Activated naive CD4-positive, alpha-beta T cell treated with anti-CD3 and anti-CD28 coated beads for 36 hours (primary cell): Measurements from ENCODE around the gene OR10V1. TPM values are rescaled to one million over a fixed set of nuclear protein-coding genes. Genes with fewer than 3 reads are reported as not detected.

Experiments used
- CTCF ChIA-PET: fragments of 350-600 bp; sonication (Branson Sonifier 250); formaldehyde crosslinking; loops from one replicate; lab custom pipeline; 2021; ENCODE audit warnings: antibody characterized with exemption; lab: Charles Lee
- DNase-seq: peaks from one replicate; pipeline ENCODE4 v3.0.0-alpha.2; 2020
- H3K27ac Mint-ChIP-seq: one replicate; pipeline ENCODE4 v1.8.0; 2021; ENCODE audit warnings: mild to moderate bottlenecking, mixed read lengths
- H3K27me3 Mint-ChIP-seq: one replicate; pipeline ENCODE4 v1.8.0; 2021; ENCODE audit warnings: low read depth, mixed read lengths
- H3K36me3 Mint-ChIP-seq: one replicate; pipeline ENCODE4 v1.8.0; 2021; ENCODE audit warnings: low read depth, mixed read lengths
- H3K4me1 Mint-ChIP-seq: one replicate; pipeline ENCODE4 v1.8.0; 2021; ENCODE audit warnings: low read depth, mixed read lengths
- H3K4me3 Mint-ChIP-seq: one replicate; pipeline ENCODE4 v1.8.0; 2021; ENCODE audit warnings: mild to moderate bottlenecking, moderate library complexity, mixed read lengths
- H3K9me3 Mint-ChIP-seq: one replicate; pipeline ENCODE4 v1.8.0; 2021; ENCODE audit warnings: mixed read lengths
- intact Hi-C: fragments of 100-400 bp; cut with micrococcal nuclease; formaldehyde crosslinking; loops from one replicate; pipeline ENCODE4 v1.15.1; 2023
- total RNA-seq, 2 experiments: library from RNA; stranded (reverse); gene quantifications; one replicate each; pipeline ENCODE4 v1.2.3, GENCODE V29; 2021

OR10V1 gene
- not detected for total RNA-seq

DNA sequence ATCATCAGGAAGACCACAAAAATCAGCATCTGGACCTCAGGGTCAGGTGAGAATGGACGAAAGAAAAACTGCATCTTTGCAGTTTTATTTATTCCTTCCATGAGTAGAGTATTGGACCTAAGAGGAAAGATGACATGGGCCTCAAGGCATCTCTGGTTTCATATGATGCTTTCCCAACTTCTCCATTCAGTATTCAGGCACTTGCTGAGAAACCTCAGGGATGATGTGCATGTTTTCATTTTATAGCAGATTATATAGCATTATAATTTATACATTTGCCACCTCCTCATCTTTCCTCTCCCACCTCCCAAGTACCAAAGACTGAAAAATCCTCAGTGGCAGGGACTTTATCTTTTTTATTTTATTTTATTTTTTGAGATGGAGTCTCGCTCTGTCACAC, at the start of gene OR10V1:
Gene OR10V1 (minus strand): TSS at position 101 of the 400 bp plus-strand sequence. CDS start 0 bp downstream, at position 101.
- H3K27me3 Mint-ChIP-seq = peaks cover 8% of the 10 kb centered on the region
- H3K27ac Mint-ChIP-seq = no peak within 1 kb of the TSS
- no peak for DNase-seq
- intact Hi-C loops = no loop called here
- H3K36me3 Mint-ChIP-seq = no peaks in the 10 kb centered on the region
- CTCF ChIA-PET = no interaction called here
- H3K9me3 Mint-ChIP-seq = no peaks in the 10 kb centered on the region
- H3K4me3 Mint-ChIP-seq = no peak within 1 kb of the TSS
- no peaks in the 10 kb centered on the region for H3K4me1 Mint-ChIP-seq

DNA sequence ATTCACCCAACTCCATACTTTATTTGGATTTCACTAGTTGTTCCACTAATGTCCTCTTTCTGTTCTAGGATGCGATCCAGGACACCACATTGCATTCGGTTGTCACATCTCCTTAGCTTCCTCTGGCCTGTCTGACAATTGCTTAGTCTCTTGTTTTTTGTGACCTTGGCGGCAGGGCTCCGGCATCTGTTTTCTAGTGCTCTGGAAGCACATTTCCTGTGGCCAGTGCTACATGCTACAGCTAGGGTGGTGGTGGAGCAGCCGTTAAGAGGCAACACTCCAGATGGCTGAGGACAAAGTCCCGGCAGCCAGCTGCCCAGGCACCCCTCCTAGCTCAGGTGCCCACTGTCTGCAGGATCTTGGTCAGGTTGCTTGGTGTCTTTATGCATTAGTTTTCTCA, 48.3 kb upstream of the OR10V1 start:
- Mint-ChIP-seq H3K4me3 (no peak overlapping the region), H3K27me3 (no peaks in the 10 kb centered on the region), H3K27ac (no peak overlapping the region), H3K36me3 (no peaks in the 10 kb centered on the region), H3K9me3 (no peaks in the 10 kb centered on the region), H3K4me1 (peaks cover 9% of the 10 kb centered on the region)
- CTCF ChIA-PET = no interaction called here
- intact Hi-C loops = no loop called here
- DNase-seq = no peak

GRCh38 chr11:59760771-59761170, 47.1 kb upstream of the OR10V1 start:
- Mint-ChIP-seq H3K9me3 (no peaks in the 10 kb centered on the region), H3K27me3 (no peaks in the 10 kb centered on the region)
- CTCF ChIA-PET = interaction anchor here (1.6 kb wide), 1 partner anchor 49 kb away, joined by 4 read pairs; no protein-coding TSS in a partner anchor

GRCh38 chr11:59759900-59760299, 46.3 kb upstream of the OR10V1 start:
- CTCF ChIA-PET = interaction anchor here (0.6 to 1.6 kb wide), 3 partner anchors 26 to 399 kb away, joined by 3 to 4 read pairs (median 3); no protein-coding TSS in a partner anchor
- no peak for DNase-seq
- H3K9me3 Mint-ChIP-seq = no peaks in the 10 kb centered on the region
- no peak overlapping the region for H3K4me3 Mint-ChIP-seq
- no peak overlapping the region for H3K27ac Mint-ChIP-seq
- H3K36me3 Mint-ChIP-seq = no peaks in the 10 kb centered on the region
- H3K27me3 Mint-ChIP-seq = no peaks in the 10 kb centered on the region
- peaks cover 10% of the 10 kb centered on the region for H3K4me1 Mint-ChIP-seq
- intact Hi-C loops = loop anchor here (10.0 kb wide), 1 partner anchor 1605 kb away; the partner anchor contains the start of genes CYB561A3 and TMEM138

More at GRCh38 chr11:59760771-59761170, 47.1 kb upstream of the OR10V1 start:
- Mint-ChIP-seq H3K27ac (no peak overlapping the region), H3K4me3 (no peak overlapping the region), H3K4me1 (peaks cover 13% of the 10 kb centered on the region), H3K36me3 (no peaks in the 10 kb centered on the region)
- intact Hi-C loops = no loop called here
- DNase-seq = no peak

DNA sequence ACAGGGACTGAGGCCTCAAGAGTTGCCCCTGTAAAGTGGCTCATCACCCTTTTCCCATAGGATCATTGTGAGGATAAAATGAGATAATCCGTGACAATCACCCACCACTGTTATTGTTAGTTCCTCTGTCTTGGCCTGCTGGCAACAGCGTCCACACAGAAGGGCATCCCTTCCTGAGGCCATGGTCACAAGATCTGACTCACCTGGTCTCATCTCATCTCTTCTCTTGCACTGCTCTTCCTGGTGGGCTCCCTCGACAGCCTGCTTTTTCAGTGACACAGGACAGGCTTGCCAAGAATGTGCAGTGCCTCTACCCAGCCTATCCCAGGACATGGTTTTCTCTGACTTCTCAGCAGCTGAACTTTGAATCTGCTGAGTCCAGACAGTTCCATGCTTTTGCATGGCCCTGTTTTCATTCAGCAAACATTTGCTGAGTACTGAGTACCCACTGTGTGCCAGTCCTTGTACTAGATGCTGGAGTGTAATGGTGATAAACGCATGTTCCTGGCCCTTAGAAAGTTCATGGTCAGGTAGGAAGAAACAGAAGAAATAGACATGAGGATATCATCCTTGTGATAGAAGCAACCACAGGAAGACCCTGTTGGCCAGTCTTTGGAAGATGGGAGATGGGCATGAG, 44.9 kb upstream of the OR10V1 start:
- Mint-ChIP-seq H3K4me3 (no peak overlapping the region), H3K9me3 (no peaks in the 10 kb centered on the region), H3K36me3 (no peaks in the 10 kb centered on the region), H3K27me3 (no peaks in the 10 kb centered on the region), H3K4me1 (peaks cover 9% of the 10 kb centered on the region), H3K27ac (no peak overlapping the region)
- CTCF ChIA-PET = no interaction called here
- intact Hi-C loops = loop anchor here (10.0 kb wide), 1 partner anchor 1606 kb away; the partner anchor contains the start of genes CYB561A3 and TMEM138
- no peak for DNase-seq

GRCh38 chr11:59756845-59757244, 43.2 kb upstream of the OR10V1 start:
- H3K9me3 Mint-ChIP-seq = no peaks in the 10 kb centered on the region
- intact Hi-C loops = loop anchor here (10.0 kb wide), 1 partner anchor 1608 kb away; the partner anchor contains the start of genes CYB561A3 and TMEM138
- H3K27me3 Mint-ChIP-seq = no peaks in the 10 kb centered on the region
- no peak for DNase-seq
- H3K36me3 Mint-ChIP-seq = no peaks in the 10 kb centered on the region
- H3K4me1 Mint-ChIP-seq = peaks cover 9% of the 10 kb centered on the region
- CTCF ChIA-PET = interaction anchor here (4.1 to 5.7 kb wide), 2 partner anchors 15 to 43 kb away, joined by 25 to 66 read pairs; no protein-coding TSS in a partner anchor
- no peak overlapping the region for H3K27ac Mint-ChIP-seq
- no peak overlapping the region for H3K4me3 Mint-ChIP-seq

DNA sequence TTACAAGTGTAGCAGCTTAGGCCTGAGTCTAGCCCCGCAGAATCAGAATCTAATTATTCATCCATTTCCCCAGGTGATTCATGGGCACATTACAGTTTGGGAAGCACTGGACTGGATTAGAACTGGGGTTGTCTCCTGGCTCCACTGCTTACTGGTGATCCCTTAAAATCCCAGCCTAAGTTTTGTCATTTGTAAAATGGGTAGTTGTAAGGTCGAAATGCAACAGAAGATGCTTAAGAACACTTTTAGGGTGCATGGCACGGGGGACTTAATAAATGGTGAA, 42.9 kb upstream of the OR10V1 start:
- no peak for DNase-seq
- intact Hi-C loops = loop anchor here (10.0 kb wide), 1 partner anchor 1608 kb away; the partner anchor contains the start of genes CYB561A3 and TMEM138
- H3K4me1 Mint-ChIP-seq = peaks cover 9% of the 10 kb centered on the region
- CTCF ChIA-PET = interaction anchor here (0.9 to 5.7 kb wide), 7 partner anchors 9 to 51 kb away, joined by 3 to 66 read pairs (median 7); no protein-coding TSS in a partner anchor
- no peaks in the 10 kb centered on the region for H3K27me3 Mint-ChIP-seq
- no peaks in the 10 kb centered on the region for H3K36me3 Mint-ChIP-seq
- H3K9me3 Mint-ChIP-seq = no peaks in the 10 kb centered on the region
- H3K4me3 Mint-ChIP-seq = no peak overlapping the region
- no peak overlapping the region for H3K27ac Mint-ChIP-seq

DNA sequence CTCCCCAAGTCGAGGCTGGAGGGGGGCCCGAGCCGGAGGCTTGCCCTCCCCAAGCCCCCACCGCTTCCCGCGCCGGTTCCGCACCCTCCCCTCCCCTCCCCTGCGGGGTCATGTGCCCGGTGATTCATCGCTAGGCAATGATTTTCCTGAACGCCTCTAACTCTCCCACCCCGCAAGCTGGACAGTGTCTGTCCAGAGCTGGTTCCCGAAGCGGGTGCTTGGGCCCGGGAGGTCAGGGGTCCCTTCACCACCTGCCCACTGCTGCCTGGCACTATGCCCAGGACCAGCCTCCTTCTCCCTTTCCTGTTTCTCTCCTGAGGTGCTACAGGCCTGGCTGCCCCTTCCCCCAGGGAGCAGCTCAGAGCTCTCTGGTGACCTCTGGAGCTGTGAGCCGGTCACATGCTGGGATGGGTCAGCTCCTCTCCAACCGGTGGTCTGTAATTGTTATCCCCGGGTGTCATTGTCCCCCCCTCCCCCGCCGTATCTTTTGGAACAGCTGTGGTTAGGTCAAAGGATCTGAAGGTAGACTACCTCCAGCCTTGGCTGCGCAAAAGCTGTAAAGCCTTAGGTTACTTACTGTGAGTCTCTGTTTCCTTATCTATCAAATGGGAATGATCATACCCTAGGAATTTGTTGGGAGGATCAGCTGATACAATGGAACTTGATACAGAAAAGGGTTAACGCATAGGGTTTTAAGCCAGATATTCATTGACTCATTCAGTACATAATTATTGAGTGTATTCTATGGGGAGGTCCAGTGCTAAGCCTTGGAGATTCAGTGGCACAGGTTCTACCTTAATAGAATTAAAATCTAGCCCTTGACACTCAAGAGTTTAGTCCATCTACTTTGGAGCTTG, 42.3 kb upstream of the OR10V1 start:
- DNase-seq = peak; percentile 63
- Mint-ChIP-seq H3K27me3 (no peaks in the 10 kb centered on the region), H3K4me1 (peaks cover 9% of the 10 kb centered on the region), H3K9me3 (no peaks in the 10 kb centered on the region), H3K4me3 (peak overlapping the region; percentile 75), H3K27ac (no peak overlapping the region), H3K36me3 (no peaks in the 10 kb centered on the region)
- intact Hi-C loops = loop anchor here (10.0 kb wide), 1 partner anchor 1609 kb away; the partner anchor contains the start of genes CYB561A3 and TMEM138
- CTCF ChIA-PET = interaction anchor here (0.7 to 5.7 kb wide), 10 partner anchors 9 to 218 kb away, joined by 3 to 66 read pairs (median 4); no protein-coding TSS in a partner anchor

- Mint-ChIP-seq H3K27me3 (no peaks in the 10 kb centered on the region), H3K36me3 (no peaks in the 10 kb centered on the region), H3K4me1 (peaks cover 9% of the 10 kb centered on the region), H3K9me3 (no peaks in the 10 kb centered on the region), H3K4me3 (peak within 1 kb of the TSS; percentile 94), H3K27ac (peak within 1 kb of the TSS; percentile 48)
- CTCF ChIA-PET = interaction anchor here (0.6 to 5.7 kb wide), 14 partner anchors 10 to 218 kb away, joined by 3 to 66 read pairs (median 4); no protein-coding TSS in a partner anchor
- peak; percentile 70 for DNase-seq
- intact Hi-C loops = loop anchor here (1.0 to 10.0 kb wide), 11 partner anchors 17 to 1610 kb away; partner anchors contain the start of genes CYB561A3, MRPL16, PATL1 and TMEM138
Measured at GRCh38 chr11:59754859-59755700, 41.4 kb upstream of the OR10V1 start, which contains the start of gene STX3. TSS of gene STX3 (plus strand) at chr11:59755376. CDS start at chr11:59755606, 230 bp downstream.

DNA sequence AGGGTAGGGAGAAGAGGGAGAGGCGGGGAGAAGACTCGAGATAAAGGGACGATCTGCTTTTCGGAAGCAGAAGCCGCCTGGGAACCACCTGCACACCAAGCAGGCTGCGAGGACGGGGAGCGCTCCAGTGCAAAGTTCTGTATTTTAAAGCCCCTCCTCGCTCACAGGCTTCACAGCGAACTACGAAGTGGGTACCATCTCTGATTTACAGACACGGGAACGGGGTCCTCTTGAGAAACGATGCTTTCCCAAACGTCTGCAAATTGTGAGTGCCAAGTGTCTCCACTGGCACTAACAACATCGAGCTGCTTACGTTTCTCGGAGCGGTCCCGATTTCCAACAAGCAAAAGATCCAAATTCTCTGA, 40.8 kb upstream of the OR10V1 start:
- no peaks in the 10 kb centered on the region for H3K36me3 Mint-ChIP-seq
- no peak overlapping the region for H3K27ac Mint-ChIP-seq
- CTCF ChIA-PET = interaction anchor here (0.6 to 5.7 kb wide), 11 partner anchors 9 to 218 kb away, joined by 3 to 66 read pairs (median 5); no protein-coding TSS in a partner anchor
- intact Hi-C loops = loop anchor here (1.0 to 10.0 kb wide), 11 partner anchors 18 to 1610 kb away; partner anchors contain the start of genes CYB561A3, MRPL16, PATL1 and TMEM138
- H3K9me3 Mint-ChIP-seq = no peaks in the 10 kb centered on the region
- H3K27me3 Mint-ChIP-seq = no peaks in the 10 kb centered on the region
- peak; percentile 47 for DNase-seq
- peak overlapping the region; percentile 94 for H3K4me3 Mint-ChIP-seq
- peaks cover 9% of the 10 kb centered on the region for H3K4me1 Mint-ChIP-seq
